Stimulated activated naive CD8-positive, alpha-beta T cell treated with anti-CD3 and anti-CD28 coated beads, Interleukin-15, amount 100 ng/mL, for 72 hours (primary cell): ENCODE results near the gene FSD1L.

ENCODE experiments used
- ATAC-seq: fragments of 150-1000 bp; cut with Tn5 transposase; 2 replicates; pipeline ENCODE4 v1.10.0; 2021; ENCODE audit warnings: mild to moderate bottlenecking, moderate library complexity
- DNase-seq, 2 donors: peaks; one replicate each; pipeline ENCODE4 v3.0.0; 2021 to 2022
- H3K27ac Mint-ChIP-seq, 2 donors: one replicate each; pipeline ENCODE4 v1.8.0; 2022; ENCODE audit warnings: mild to moderate bottlenecking in 2 of 2, mixed read lengths in 2 of 2, moderate library complexity in 2 of 2
- H3K27me3 Mint-ChIP-seq: one replicate; pipeline ENCODE4 v1.8.0; 2022; ENCODE audit warnings: mixed read lengths
- H3K4me1 Mint-ChIP-seq: one replicate; pipeline ENCODE4 v1.8.0; 2022; ENCODE audit warnings: mild to moderate bottlenecking, mixed read lengths
- H3K4me3 Mint-ChIP-seq, 2 donors: one replicate each; pipeline ENCODE4 v1.8.0; 2022; ENCODE audit warnings: mild to moderate bottlenecking in 2 of 2, mixed read lengths in 2 of 2, moderate library complexity in 1 of 2
- H3K9me3 Mint-ChIP-seq, 2 donors: one replicate each; pipeline ENCODE4 v1.8.0; 2022; ENCODE audit warnings: mixed read lengths in 2 of 2

Gene FSD1L

DNA sequence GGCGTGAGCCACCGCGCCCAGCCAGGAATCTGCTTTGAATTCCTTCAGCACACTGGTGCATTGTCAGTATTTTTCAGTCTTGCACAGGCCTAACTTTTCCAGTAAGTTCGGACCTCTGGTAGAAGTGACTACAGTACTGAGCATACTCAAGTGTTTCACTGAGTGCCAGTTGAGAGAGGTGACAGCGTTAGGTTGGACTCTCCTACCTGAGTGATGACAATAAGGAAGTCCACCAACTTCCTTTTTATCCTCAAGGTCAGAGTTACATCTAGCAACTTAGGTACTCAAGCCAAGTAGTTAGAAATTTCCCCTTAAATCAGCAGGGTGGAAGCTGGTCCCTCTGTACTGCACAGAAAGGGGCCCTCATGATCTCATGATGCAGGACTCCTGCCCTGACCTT, 26.0 kb upstream of the FSD1L start:
- Mint-ChIP-seq H3K4me1 (peaks cover 2% of the 10 kb centered on the region), H3K27ac (no peak overlapping the region), H3K27me3 (no peaks in the 10 kb centered on the region), H3K4me3 (no peak overlapping the region), H3K9me3 (no peaks in the 10 kb centered on the region)
- DNase-seq (no peak), ATAC-seq (no peak)

DNA sequence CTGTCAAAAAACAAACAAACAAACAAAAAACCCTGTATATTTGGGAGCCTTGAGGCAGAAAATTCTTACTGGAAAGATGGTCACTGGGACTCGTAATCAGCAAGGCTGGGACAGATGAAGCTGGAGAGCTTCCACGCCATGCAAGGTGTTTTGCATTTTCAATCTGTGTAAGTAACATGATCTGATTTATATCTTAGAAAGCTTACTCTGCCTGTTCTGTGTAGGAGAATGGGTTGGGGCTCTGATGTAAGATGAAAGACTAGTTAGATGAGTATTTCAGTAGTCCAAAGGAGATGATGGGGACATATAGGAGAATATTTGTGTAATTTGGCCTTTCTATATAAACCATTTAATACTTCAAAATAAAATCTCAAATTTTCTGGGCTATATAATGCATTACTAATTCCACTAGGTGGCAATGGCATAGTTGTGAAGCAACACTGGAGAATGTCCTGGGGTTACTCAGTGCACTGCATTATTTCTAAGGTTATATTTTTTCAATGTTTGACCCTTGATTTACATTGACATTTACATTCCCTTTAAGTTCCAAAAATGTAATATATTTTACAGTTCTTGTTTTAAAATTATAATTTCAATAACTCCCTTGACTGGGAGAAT, 21.9 kb upstream of the FSD1L start:
- no peaks in the 10 kb centered on the region for H3K27me3 Mint-ChIP-seq
- ATAC-seq = no peak

DNA sequence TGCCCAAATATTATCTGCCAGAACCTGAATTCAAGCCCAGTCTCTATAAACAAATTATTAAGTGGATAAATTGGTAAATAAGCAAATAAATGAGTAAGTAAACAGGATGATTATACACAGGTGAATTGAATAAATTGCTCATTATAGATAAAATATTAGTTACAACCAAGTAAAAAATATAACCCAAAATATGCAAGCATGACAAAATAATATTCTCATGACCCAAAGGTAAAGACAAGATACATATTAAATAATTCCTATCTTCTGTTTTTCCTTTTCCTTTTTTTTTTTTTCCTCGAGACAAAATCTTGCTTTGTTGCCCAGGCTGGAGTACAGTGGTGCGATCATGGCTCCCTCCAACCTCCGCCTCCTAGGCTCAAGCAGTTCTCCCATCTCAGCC, 21.2 kb upstream of the FSD1L start:
- DNase-seq (no peak), ATAC-seq (no peak)
- H3K27me3 Mint-ChIP-seq = no peaks in the 10 kb centered on the region
- no peak overlapping the region for H3K4me3 Mint-ChIP-seq
- H3K4me1 Mint-ChIP-seq = no peaks in the 10 kb centered on the region
- H3K27ac Mint-ChIP-seq = no peak overlapping the region
- no peaks in the 10 kb centered on the region for H3K9me3 Mint-ChIP-seq

More for the DNA sequence above, 21.9 kb upstream of the FSD1L start:
- no peak overlapping the region for H3K4me3 Mint-ChIP-seq
- H3K9me3 Mint-ChIP-seq = no peaks in the 10 kb centered on the region
- no peak for DNase-seq
- no peaks in the 10 kb centered on the region for H3K4me1 Mint-ChIP-seq
- no peak overlapping the region for H3K27ac Mint-ChIP-seq

DNA sequence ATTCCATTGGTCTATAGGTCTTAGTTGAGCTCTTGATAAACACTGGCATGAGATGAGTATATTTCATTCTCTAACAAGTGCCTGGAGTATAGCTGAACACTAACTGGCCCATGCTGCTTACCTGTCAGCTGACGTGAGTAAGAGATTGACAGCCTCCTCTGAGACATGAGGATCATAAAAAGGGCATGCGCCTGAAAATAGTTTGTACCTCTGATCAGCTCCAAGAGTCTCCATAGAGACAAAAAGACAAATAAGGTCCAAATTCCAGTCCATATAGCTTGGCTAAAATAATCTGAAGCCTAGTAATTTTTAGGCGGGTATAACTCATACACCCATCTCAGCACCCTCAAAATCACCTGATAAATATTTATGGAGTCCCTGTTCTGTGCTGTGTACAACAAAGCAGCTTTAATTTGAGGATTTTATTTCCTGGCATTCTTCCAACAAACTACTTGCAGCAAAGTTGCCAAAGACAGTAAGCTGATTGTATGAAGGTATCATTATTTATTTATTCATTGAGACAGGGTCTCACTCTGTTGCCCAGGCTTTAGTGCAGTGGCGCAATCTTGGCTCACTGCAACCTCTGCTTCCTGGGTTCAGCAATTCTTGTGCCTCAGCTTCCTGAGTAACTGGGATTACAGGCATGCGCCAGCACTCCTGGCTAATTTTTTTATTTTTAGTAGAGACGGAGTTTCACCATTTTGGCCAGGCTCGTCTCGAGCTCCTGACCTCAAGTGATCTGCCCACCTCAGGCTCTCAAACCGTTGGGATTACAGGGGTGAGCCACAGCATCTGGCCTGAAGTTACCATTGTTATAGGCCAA, 16.2 kb upstream of the FSD1L start:
- DNase-seq (no peak), ATAC-seq (no peak)
- peaks cover 10% of the 10 kb centered on the region for H3K27me3 Mint-ChIP-seq
- H3K4me1 Mint-ChIP-seq = no peaks in the 10 kb centered on the region
- no peak overlapping the region for H3K27ac Mint-ChIP-seq
- no peak overlapping the region for H3K4me3 Mint-ChIP-seq
- H3K9me3 Mint-ChIP-seq = peaks cover 0 to 7% of the 10 kb centered on the region in 2 donors

DNA sequence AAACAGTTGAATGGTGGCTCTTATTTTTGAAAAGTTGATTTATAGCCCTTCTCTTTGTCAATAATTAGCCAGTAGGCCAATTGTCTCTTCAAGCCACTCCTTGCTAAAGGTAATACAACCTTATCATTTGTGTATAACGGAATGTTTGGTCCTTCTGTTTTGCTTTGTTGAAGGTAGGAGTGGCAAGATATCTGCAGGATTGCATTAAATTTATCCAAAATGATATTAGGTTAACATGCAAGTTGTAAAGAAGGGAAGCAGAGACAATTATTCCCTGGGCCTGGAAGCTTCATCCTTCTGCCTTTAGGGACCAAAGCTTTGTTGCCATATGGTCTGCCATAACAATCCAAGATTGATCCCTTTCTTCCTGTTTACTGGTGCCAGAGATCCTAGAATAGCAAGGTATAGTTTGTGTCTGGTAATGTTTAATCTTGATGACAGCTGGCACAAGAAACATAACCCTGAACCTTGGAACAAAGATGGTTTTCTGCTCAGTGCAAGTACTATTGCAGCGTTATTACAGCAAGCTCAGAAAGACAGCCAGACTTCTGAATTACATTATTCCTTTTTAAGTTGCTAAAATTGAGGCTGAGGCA, 15.5 kb upstream of the FSD1L start:
- Mint-ChIP-seq H3K27me3 (peaks cover 10% of the 10 kb centered on the region), H3K4me1 (no peaks in the 10 kb centered on the region)

DNA sequence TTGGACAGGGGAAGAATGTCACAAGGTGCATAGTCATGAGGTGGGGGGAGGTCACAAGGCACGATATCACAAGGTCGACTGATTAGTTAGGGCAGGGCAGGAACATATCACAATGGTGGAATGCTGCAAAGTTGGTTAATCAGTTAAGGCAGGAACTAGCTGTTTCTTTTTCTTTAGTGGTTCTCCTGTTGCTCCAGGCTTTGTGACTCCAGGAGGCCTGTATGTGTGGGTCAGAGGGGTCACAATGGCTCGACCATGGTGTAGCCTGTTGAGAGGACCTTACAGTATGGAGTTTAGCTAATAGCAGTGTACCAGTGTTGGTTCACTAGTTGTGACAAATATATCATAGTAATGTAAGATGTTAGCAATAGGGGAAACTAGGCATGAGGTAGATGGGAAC, 12.4 kb upstream of the FSD1L start:
- Mint-ChIP-seq H3K4me1 (no peaks in the 10 kb centered on the region), H3K27ac (no peak overlapping the region), H3K9me3 (peaks cover 0 to 7% of the 10 kb centered on the region in 2 donors), H3K4me3 (no peak overlapping the region), H3K27me3 (peaks cover 10% of the 10 kb centered on the region)
- ATAC-seq (no peak), DNase-seq (no peak)

More for the DNA sequence above, 15.5 kb upstream of the FSD1L start:
- Mint-ChIP-seq H3K27ac (no peak overlapping the region), H3K9me3 (peaks cover 0 to 7% of the 10 kb centered on the region in 2 donors), H3K4me3 (no peak overlapping the region)
- no peak for ATAC-seq
- no peak for DNase-seq

DNA sequence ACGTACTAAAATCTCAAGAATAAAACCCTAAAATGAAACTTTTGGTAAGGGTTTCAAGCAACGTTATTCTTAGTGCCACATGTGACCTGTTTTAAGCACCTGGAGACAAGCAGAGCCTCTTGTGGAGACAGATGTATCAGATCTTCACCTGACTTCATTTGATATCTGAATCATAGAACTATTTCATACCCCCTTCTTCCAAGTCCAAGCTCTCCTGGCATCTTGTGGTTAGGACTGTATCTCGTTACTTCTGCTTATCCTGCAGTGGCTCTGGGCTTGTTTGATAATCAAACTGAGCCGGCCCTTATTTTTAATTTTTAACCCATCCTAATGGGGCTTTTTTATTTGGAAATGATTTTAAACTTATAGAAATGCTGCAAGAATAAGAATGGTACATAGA, 11.1 kb upstream of the FSD1L start:
- DNase-seq = no peak
- ATAC-seq = no peak
- Mint-ChIP-seq H3K4me3 (no peak overlapping the region), H3K9me3 (peaks cover 0 to 7% of the 10 kb centered on the region in 2 donors), H3K4me1 (no peaks in the 10 kb centered on the region), H3K27ac (no peak overlapping the region), H3K27me3 (peaks cover 10% of the 10 kb centered on the region)

DNA sequence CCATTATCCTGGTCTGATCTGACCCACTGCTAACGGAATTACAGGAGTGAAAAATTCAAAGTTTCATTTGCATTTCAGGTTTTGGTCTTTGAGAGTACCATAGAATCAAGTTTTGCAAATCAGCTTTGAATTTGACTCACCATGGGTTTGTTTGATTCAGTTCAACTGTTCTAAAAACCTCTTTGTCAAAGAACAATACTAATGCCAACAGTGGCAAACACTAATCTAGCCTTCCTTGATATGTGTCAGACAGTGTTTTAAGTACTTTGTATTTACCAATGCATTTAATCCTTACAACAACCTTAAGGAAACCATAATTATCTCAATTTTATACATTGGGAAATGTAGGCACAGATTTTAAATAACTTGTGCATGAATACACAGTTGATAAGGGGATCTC, 10.1 kb upstream of the FSD1L start:
- Mint-ChIP-seq H3K4me3 (no peak overlapping the region), H3K4me1 (no peaks in the 10 kb centered on the region), H3K27me3 (peaks cover 7% of the 10 kb centered on the region), H3K9me3 (peaks cover 0 to 7% of the 10 kb centered on the region in 2 donors), H3K27ac (no peak overlapping the region)
- ATAC-seq (no peak), DNase-seq (no peak)

DNA sequence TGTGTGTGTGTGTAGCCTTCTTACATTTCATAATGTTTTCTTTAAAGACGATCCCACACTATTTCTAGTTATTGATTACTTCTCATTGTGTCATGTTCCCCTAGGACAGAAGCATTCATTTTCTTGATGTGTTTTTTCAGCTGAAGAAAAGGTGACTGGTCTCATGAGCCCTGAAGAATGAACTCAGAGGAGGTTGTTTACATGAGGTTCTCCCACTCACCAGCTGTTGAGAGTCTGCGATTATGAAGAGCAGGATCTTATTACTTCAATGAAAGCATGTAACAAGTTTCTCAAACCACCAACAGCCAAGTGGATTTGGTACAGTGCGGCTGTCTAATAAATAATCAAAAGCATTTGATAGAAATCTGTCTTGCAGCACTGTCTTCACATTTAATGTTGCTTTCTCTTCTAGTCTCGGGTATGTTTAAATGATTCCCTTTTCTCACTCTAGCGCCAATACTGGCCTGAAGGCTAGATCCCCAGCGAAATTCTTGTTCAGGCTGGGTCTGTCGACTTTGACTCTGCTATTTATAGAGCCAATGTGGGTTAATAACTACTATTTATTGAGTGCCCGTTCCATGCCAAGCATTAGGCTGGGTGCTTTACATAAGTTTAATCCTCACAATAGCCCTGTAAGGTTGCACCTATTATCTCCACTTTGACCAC, 9.6 kb upstream of the FSD1L start:
- peaks cover 1% of the 10 kb centered on the region for H3K27me3 Mint-ChIP-seq
- no peak overlapping the region for H3K27ac Mint-ChIP-seq
- no peaks in the 10 kb centered on the region for H3K4me1 Mint-ChIP-seq
- no peak for DNase-seq
- peaks cover 0 to 7% of the 10 kb centered on the region in 2 donors for H3K9me3 Mint-ChIP-seq
- ATAC-seq = no peak
- H3K4me3 Mint-ChIP-seq = no peak overlapping the region

DNA sequence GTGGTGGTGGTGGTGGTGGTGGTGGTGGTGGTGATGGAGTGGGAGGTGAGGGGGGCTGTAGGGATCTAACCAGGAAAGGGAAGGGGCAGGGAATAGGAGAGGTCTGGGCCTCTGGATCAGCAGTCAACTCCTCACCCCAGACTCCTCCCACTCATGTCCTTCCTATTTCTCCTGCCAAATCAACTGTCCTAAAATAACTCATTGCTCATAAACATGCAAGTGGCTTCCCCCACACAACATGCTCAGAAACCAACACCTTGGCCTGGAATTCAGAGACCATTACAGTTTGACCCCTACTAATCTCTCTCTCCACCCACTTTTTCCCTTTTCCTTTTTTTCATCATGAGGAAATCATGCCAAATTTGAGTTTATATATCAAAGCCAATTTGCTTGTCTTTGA, 8.4 kb upstream of the FSD1L start:
- no peak overlapping the region for H3K4me3 Mint-ChIP-seq
- no peaks in the 10 kb centered on the region for H3K4me1 Mint-ChIP-seq
- no peak for ATAC-seq
- H3K9me3 Mint-ChIP-seq = peaks cover 0 to 7% of the 10 kb centered on the region in 2 donors
- H3K27me3 Mint-ChIP-seq = no peaks in the 10 kb centered on the region
- no peak overlapping the region for H3K27ac Mint-ChIP-seq
- DNase-seq = no peak

DNA sequence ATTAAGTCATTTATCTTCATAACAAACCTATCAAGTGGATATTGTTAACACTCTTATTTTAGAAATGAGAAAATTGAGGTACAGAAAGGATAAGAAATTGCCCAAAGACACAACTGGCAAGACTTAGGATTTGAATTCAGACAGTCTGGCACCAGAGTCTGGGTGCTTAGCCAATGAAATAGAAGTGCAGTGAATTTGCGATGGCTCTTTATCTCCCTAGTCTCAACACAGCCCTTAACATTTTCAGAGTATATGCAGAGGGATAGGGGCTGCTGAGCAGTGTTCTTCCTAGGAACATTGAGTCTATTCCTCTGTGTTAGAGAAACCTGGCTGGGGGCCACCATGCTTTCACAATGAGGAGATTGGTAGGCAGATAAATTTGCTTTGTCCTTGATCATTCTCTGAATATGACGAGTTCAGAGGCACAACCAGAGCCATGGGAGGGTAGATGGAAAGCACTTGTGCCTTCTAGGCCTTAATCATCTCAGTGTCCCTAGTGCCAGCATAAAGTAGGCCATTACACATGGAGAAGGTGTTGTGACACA, 6.1 kb upstream of the FSD1L start:
- no peak overlapping the region for H3K27ac Mint-ChIP-seq
- no peaks in the 10 kb centered on the region for H3K9me3 Mint-ChIP-seq
- ATAC-seq (no peak), DNase-seq (no peak)
- no peaks in the 10 kb centered on the region for H3K27me3 Mint-ChIP-seq
- H3K4me3 Mint-ChIP-seq = no peak overlapping the region
- no peaks in the 10 kb centered on the region for H3K4me1 Mint-ChIP-seq

DNA sequence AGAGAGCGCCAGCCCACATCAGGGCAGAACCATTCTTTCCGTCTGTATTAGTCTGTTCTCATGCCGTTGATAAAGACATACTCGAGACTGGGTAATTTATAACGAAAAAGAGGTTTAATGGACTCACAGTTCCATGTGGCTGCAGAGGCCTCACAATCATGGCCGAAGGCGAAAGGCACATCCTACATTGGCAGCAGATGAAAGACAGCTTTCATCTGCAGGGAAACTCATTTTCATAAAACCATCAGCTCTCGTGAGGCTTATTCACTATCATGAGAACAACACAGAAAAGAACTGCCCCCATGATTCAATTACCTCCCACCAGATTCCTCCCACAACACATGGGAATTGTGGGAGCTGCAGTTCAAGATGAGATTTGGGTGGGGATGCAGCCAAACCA, 4.7 kb upstream of the FSD1L start:
- Mint-ChIP-seq H3K4me3 (no peak overlapping the region), H3K27ac (no peak overlapping the region), H3K4me1 (peaks cover 6% of the 10 kb centered on the region), H3K27me3 (no peaks in the 10 kb centered on the region), H3K9me3 (no peaks in the 10 kb centered on the region)
- ATAC-seq (no peak), DNase-seq (no peak)

DNA sequence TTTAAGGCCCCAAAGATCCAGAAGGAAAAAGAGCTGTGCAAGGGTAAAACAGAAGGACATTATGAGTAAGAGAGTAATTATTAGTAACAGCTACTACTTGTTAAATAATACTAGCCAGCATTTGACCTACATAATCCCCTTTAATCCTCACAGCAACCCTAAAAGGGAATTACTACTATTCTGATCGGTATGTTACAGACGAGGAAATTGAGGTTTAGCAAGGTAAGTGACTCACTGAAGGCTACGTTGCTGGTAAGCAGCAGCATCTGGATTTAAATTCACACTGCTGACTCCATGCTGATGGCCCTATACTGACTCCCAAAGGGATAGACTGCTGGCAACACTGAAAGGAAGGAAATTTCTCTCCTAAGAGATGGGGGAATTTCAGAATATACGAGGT, 3.7 kb upstream of the FSD1L start:
- ATAC-seq = no peak
- no peaks in the 10 kb centered on the region for H3K9me3 Mint-ChIP-seq
- DNase-seq = no peak
- peaks cover 12% of the 10 kb centered on the region for H3K4me1 Mint-ChIP-seq
- H3K4me3 Mint-ChIP-seq = no peak overlapping the region
- H3K27me3 Mint-ChIP-seq = no peaks in the 10 kb centered on the region
- H3K27ac Mint-ChIP-seq = no peak overlapping the region

DNA sequence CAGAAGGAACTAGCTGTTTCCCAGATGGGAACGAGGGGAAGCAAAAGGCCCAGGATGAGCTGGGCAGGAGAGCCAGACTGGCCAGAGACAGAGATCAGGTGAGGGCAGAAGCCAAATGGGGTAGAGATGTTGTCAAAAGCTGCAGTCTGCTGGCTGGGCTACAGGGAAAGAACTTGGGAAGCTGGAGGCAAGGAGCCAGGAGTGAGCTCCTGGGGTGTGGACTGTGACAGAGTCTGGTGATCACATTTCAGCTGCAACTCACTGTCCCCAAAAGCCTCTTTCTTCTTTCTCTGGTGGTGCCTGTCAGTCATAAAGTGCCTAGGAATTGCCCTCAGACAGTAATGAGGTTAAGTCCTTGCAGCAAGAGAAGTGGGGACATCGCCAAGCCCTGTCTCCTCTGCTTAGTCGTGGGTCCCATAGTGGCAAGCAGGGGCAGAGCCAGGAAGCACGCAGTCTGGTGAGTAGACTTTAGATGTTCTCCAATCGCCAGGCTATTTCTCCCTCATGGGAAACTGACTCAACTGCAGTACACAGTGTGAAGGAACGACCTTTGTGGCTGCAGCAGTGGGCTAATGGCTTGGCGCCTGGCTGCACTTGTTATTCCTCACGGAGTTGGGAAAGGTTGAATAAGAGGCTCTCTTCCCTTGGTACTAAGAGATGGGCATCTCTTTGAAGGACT, 2.5 kb upstream of the FSD1L start:
- peaks cover 12% of the 10 kb centered on the region for H3K4me1 Mint-ChIP-seq
- H3K4me3 Mint-ChIP-seq = no peak overlapping the region
- no peak for DNase-seq
- ATAC-seq = no peak
- H3K27ac Mint-ChIP-seq = no peak overlapping the region
- no peaks in the 10 kb centered on the region for H3K27me3 Mint-ChIP-seq
- no peaks in the 10 kb centered on the region for H3K9me3 Mint-ChIP-seq

DNA sequence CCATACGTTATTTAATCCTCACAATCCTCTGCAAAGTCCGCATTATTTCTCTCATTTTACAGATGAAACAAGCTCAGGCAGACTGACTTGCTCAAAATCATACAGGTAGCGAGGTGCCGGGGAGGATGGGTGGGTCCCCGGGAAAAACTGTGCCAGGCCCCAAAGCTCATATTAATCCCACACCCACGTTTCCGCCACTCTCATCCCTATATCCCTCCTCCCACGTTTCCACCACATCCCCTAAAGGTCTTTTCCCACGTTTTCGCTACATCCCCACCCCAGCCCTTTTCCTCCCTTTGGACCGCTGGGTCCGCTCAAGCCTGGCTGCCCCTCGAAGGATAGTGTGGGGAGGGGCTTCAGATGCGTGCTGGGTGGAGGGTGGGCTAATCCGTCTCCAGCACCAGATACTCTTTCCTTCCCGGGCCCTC, 434 bp upstream of the FSD1L start:
- peak overlapping the region; percentile 74 to 91 for H3K4me3 Mint-ChIP-seq
- H3K9me3 Mint-ChIP-seq = no peaks in the 10 kb centered on the region
- DNase-seq = no peak
- no peaks in the 10 kb centered on the region for H3K27me3 Mint-ChIP-seq
- H3K27ac Mint-ChIP-seq = peak overlapping the region; percentile 65 to 85
- ATAC-seq = no peak
- H3K4me1 Mint-ChIP-seq = peaks cover 12% of the 10 kb centered on the region
